Activated T-helper 1 cell treated with anti-CD3 and anti-CD28 coated beads, Interleukin-2, amount 50 U/mL, for 16 hours (primary cell): ENCODE measurements around the gene ESR1.
"Not testable (repeated sequence)": the region's sequence is repeated elsewhere in the genome, so short reads cannot be mapped to it uniquely, and the experiment has no call there.

Experiments used
- DNase-seq, 2 donors: peaks; one replicate each; pipeline ENCODE4 v3.0.0-alpha.2; 2020; ENCODE audit warnings: low read depth in 1 of 2, low spot score in 1 of 2

The ESR1 gene

GRCh38 chr6:152124429-152125074 is 317.1 kb downstream of the ESR1 start:
- no peak for DNase-seq

- DNase-seq: no peak
Observed at GRCh38 chr6:152127432-152128165, 320.1 kb downstream of the ESR1 start.

GRCh38 chr6:152129691-152130151 is 322.2 kb downstream of the ESR1 start:
- no peak for DNase-seq

GRCh38 chr6:152130441-152130840 is 323.0 kb downstream of the ESR1 start:
- DNase-seq: no peak

GRCh38 chr6:152135755-152136448 is 328.4 kb downstream of the ESR1 start:
- no peak for DNase-seq

GRCh38 chr6:152136449-152136825 is 329.0 kb downstream of the ESR1 start:
- DNase-seq: no peak

- not testable (repeated sequence) for DNase-seq
Observed at GRCh38 chr6:152138344-152138743, 330.9 kb downstream of the ESR1 start.

- no peak for DNase-seq
Observed at GRCh38 chr6:152142105-152142504, 334.6 kb downstream of the ESR1 start.

GRCh38 chr6:152143359-152143758 is 335.9 kb downstream of the ESR1 start:
- DNase-seq: no peak

GRCh38 chr6:152146385-152146784 is 338.9 kb downstream of the ESR1 start:
- no peak for DNase-seq

- DNase-seq: no peak
Observed at GRCh38 chr6:152147269-152147668, 339.8 kb downstream of the ESR1 start.

GRCh38 chr6:152148412-152148811 is 340.9 kb downstream of the ESR1 start:
- DNase-seq: no peak

- DNase-seq: no peak
Observed at GRCh38 chr6:152150196-152150595, 342.7 kb downstream of the ESR1 start.

- no peak for DNase-seq
Observed at GRCh38 chr6:152151920-152152319, 344.4 kb downstream of the ESR1 start.

- no peak for DNase-seq
Observed at GRCh38 chr6:152154559-152155356, 347.3 kb downstream of the ESR1 start.

- DNase-seq: no peak
Observed at GRCh38 chr6:152155792-152156191, 348.3 kb downstream of the ESR1 start.

GRCh38 chr6:152160346-152160745 is 352.9 kb downstream of the ESR1 start:
- DNase-seq: no peak

- DNase-seq: no peak
Observed at GRCh38 chr6:152161501-152161900, 354.0 kb downstream of the ESR1 start.

- DNase-seq: no peak
Observed at GRCh38 chr6:152164957-152165356, 357.5 kb downstream of the ESR1 start.

- DNase-seq: no peak
Observed at GRCh38 chr6:152166497-152166896, 359.0 kb downstream of the ESR1 start.

GRCh38 chr6:152166897-152167296 is 359.4 kb downstream of the ESR1 start:
- DNase-seq: no peak
